ENCODE measurements around the gene SH2D4B. TPM values are rescaled to one million over a fixed set of nuclear protein-coding genes. Genes with fewer than 3 reads are reported as not detected.

Gene SH2D4B
- total RNA-seq: under 1 TPM in 2 of 4 donors, not detected in 2; 0.26 to 0.42 TPM

DNA sequence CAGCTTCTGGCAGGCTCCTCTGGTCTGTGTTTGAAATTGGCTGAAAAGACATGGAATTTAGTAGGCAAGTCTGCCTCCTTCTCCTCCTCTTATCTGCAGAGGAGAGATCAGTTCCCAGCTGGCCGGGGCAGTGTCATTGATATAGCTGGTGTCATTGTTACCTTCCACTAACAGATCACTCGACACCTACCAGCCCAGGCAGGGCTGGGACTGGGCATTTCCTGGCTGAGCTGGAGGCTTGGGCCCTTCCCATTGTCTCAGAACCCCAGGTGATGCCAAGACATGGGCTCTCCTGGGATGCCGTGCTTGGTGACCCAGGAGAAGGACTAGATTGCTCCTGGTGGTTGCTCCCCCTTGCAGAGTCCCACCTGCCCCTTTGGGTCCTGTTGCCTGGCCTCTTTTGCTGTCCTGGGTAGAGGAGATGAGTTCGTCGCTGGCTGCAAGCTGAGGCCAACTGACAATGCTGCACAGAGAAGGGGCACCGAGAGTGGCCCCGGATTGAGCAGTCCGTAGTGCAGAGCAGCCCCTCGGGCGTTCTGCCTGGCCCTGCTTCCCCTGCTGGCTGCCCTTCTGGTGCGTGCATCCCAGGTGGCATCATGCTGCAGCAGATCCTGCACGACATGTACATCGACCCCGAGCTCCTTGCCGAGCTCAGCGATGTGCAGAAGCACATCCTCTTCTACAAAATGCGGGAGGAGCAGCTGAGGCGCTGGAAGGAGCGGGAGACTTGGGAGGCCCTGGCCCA, at the start of gene SH2D4B:
TSS of gene SH2D4B (plus strand) at position 167 of the 745 bp plus-strand sequence. CDS start at position 597, 430 bp downstream.
- 93% methylated on average over 15 of the region's 19 CpGs for WGBS
- no peaks in the 10 kb centered on the region for H3K9me3 ChIP-seq
- H3K27ac ChIP-seq (replicated peaks in 1 of 4): no peak within 1 kb of the TSS
- no peaks in the 10 kb centered on the region for H3K27me3 ChIP-seq
- peaks cover 9 to 14% (median 11%) of the 10 kb centered on the region in 4 donors for H3K4me1 ChIP-seq
- H3K36me3 ChIP-seq: no peaks in the 10 kb centered on the region
- TF ChIP-seq POLR2AphosphoS5 (IDR thresholded peaks at IDR 0.05): no peak
- TF ChIP-seq, protein P1, sequence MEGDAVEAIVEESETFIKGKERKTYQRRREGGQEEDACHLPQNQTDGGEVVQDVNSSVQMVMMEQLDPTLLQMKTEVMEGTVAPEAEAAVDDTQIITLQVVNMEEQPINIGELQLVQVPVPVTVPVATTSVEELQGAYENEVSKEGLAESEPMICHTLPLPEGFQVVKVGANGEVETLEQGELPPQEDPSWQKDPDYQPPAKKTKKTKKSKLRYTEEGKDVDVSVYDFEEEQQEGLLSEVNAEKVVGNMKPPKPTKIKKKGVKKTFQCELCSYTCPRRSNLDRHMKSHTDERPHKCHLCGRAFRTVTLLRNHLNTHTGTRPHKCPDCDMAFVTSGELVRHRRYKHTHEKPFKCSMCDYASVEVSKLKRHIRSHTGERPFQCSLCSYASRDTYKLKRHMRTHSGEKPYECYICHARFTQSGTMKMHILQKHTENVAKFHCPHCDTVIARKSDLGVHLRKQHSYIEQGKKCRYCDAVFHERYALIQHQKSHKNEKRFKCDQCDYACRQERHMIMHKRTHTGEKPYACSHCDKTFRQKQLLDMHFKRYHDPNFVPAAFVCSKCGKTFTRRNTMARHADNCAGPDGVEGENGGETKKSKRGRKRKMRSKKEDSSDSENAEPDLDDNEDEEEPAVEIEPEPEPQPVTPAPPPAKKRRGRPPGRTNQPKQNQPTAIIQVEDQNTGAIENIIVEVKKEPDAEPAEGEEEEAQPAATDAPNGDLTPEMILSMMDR (IDR thresholded peaks at IDR 0.05): no peak
- TF ChIP-seq POLR2A (IDR thresholded peaks at IDR 0.05; ENCODE audit: low read depth): no peak
- TF ChIP-seq EP300 (IDR thresholded peaks at IDR 0.05): no peak
- no peak within 1 kb of the TSS for H3K4me3 ChIP-seq
- peak; percentile 87 for DNase-seq (ENCODE audit: extremely low spot score)
- intact Hi-C loops (cut with DNase I): no loop called here

DNA sequence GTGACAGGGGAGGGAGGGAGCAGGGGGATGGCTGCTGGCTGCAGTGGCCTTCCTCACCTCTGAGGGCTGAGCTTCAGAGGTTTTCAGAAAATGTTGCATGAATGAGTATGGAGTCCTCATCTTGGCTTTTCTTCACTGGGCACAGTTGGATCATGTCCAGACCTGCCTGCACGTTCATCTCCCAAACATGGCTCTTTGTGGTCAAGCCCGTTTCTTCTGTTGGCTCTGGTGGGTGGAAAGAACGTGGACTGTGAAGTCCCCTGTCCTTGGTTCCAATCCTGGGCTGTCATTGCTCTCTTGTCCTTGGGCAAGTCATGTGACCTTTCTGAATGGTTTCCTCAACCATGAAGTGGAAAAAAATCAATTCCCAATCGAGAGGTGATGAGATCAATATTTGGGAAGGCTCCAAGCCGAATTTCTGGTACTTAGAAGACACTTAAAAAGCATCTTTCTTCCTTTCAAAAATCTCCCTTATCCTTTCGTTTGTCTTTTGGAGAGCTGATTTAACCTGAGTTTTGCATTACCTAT, 49.1 kb upstream of the SH2D4B start:
- peaks cover 0 to 35% (median 23%) of the 10 kb centered on the region in 4 donors for H3K36me3 ChIP-seq
- H3K4me3 ChIP-seq: no peak overlapping the region
- no peaks in the 10 kb centered on the region for H3K9me3 ChIP-seq
- TF ChIP-seq EP300 (IDR thresholded peaks at IDR 0.05) (no peak), POLR2AphosphoS5 (IDR thresholded peaks at IDR 0.05) (no peak), POLR2A (IDR thresholded peaks at IDR 0.05; ENCODE audit: low read depth) (no peak)
- TF ChIP-seq, protein P1 (IDR thresholded peaks at IDR 0.05): no peak
- H3K27me3 ChIP-seq: no peaks in the 10 kb centered on the region
- no peak overlapping the region for H3K27ac ChIP-seq (replicated peaks in 1 of 4)
- H3K4me1 ChIP-seq: peaks cover 66 to 75% (median 74%) of the 10 kb centered on the region in 4 donors
- WGBS: 89% methylated on average over 6 of the region's 6 CpGs
- DNase-seq (ENCODE audit: extremely low spot score): no peak
- intact Hi-C loops (cut with DNase I): no loop called here

DNA sequence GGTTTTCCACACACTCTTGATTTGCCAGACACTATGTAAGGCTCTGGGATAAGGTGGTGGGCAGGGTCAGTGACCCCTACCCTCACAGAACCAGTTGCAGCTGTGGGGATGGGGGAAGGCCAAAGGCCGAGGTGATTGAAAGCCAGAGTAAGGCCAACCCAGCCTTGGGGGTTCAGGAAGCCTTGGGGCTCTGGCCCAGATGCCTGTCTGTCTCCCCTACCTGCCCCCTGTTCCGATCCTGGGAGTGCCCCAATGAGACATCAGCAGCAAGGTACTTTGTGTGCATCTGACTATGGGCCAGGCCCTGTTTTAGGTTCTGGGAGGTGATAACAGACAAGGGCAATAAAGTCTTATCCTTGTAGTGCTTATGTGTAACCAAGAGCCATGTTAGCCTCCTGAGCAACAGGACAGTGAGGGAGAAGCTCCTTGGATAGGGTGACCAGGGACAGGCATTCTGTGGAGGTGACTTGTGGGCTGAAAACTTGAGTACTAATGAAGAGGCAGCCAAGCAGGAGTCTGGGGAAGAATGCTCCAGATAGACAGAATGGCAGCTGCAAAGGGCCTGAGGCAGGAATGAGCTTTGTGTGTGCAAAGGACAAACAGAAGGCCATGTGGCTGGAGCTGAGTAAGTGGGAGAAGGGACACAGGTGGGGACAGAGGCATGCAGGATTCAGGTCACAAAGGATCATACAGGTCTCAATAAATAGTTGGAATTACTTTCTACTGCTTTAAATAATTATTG, 48.2 kb upstream of the SH2D4B start:
- Histone ChIP-seq H3K9me3 (no peaks in the 10 kb centered on the region), H3K4me3 (no peak overlapping the region), H3K27me3 (no peaks in the 10 kb centered on the region), H3K36me3 (peaks cover 0 to 41% (median 23%) of the 10 kb centered on the region in 4 donors), H3K27ac (replicated peaks in 1 of 4) (no peak overlapping the region), H3K4me1 (peaks cover 69 to 78% (median 76%) of the 10 kb centered on the region in 4 donors)
- intact Hi-C loops (cut with DNase I): no loop called here
- no peak for TF ChIP-seq EP300 (IDR thresholded peaks at IDR 0.05)
- no peak for TF ChIP-seq POLR2A (IDR thresholded peaks at IDR 0.05; ENCODE audit: low read depth)
- no peak for DNase-seq (ENCODE audit: extremely low spot score)
- WGBS: 100% methylated on average over 2 of the region's 2 CpGs

DNA sequence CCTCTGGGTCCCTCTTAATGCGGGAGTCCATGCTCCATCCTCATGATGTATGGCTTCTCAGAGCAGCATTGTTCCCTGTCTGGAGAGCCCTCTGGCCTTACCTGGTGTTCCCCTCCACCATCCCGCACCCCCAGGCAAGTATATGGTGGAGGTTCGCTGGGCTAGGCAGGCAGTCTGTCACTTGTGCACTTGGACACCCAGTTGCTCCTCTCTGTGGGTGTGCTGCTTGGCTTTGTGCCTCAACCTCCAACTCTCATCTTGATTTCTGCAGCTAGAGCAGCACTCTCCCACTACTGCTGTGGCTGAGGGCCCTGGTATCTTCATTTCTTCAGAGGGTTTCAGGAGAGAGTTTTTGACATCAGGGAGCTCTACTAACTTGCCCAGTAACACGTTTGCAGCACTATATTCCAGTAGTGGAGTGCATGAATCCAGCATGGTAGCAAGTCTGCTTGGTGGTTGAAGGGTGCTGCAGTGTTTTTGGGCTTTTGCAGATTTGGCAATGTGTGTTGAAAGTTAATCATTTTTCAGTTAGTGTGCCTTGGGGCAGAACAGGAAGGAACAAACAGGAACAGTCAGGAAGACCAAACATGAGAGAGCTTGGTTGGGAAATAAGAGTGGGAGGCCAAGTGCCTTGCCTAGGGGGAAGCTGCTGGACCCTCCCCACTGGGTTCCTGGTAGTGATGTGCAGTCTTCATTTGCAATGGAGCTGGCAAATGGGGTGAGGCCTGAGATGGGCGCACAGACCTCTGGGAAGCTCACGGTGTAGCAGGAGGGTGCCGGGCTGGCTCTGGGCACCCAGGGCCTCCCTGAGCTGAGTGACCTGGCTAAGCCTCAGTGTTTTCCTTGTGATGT, 46.2 kb upstream of the SH2D4B start:
- DNase-seq (ENCODE audit: extremely low spot score): no peak
- Histone ChIP-seq H3K27me3 (no peaks in the 10 kb centered on the region), H3K4me3 (no peak overlapping the region), H3K36me3 (peaks cover 0 to 42% (median 23%) of the 10 kb centered on the region in 4 donors), H3K4me1 (peaks cover 68 to 78% (median 70%) of the 10 kb centered on the region in 4 donors), H3K27ac (replicated peaks in 1 of 4) (peak overlapping the region in 2 of 4 donors; percentile 0 to 24), H3K9me3 (no peaks in the 10 kb centered on the region)
- WGBS: 73% methylated on average over 5 of the region's 7 CpGs
- TF ChIP-seq POLR2AphosphoS5 (IDR thresholded peaks at IDR 0.05) (no peak), POLR2A (IDR thresholded peaks at IDR 0.05; ENCODE audit: low read depth) (no peak), EP300 (IDR thresholded peaks at IDR 0.05) (no peak)
- TF ChIP-seq, protein P1 (IDR thresholded peaks at IDR 0.05): no peak
- intact Hi-C loops (cut with DNase I): no loop called here
